LHCN-M2 (cell line): Measurements from ENCODE around the gene FRAT2. TPM values are rescaled to one million over a fixed set of nuclear protein-coding genes. Genes with fewer than 3 reads are reported as not detected.

Experiments used
- DNase-seq: peaks from one replicate; pipeline ENCODE4 v3.0.0-alpha.2; 2012; ENCODE audit warnings: low read depth
- polyA plus RNA-seq: library from polyadenylated mRNA; unstranded; fragments of >200 nt; gene quantifications from one replicate; pipeline ENCODE4 v1.2.1, GENCODE V29; 2012; ENCODE audit warnings: missing spikeins
- total RNA-seq: library from RNA; depleted of rRNA; stranded (reverse); fragments of >200 nt; gene quantifications from 2 replicates; pipeline ENCODE4 v1.2.3, GENCODE V29; 2014; rRNA removed

FRAT2 gene, protein sequence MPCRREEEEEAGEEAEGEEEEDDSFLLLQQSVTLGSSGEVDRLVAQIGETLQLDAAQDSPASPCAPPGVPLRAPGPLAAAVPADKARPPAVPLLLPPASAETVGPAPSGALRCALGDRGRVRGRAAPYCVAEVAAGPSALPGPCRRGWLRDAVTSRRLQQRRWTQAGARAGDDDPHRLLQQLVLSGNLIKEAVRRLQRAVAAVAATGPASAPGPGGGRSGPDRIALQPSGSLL
- 4.8 and 5.2 TPM in 2 replicates for total RNA-seq
- polyA plus RNA-seq: 1.1 TPM

DNA sequence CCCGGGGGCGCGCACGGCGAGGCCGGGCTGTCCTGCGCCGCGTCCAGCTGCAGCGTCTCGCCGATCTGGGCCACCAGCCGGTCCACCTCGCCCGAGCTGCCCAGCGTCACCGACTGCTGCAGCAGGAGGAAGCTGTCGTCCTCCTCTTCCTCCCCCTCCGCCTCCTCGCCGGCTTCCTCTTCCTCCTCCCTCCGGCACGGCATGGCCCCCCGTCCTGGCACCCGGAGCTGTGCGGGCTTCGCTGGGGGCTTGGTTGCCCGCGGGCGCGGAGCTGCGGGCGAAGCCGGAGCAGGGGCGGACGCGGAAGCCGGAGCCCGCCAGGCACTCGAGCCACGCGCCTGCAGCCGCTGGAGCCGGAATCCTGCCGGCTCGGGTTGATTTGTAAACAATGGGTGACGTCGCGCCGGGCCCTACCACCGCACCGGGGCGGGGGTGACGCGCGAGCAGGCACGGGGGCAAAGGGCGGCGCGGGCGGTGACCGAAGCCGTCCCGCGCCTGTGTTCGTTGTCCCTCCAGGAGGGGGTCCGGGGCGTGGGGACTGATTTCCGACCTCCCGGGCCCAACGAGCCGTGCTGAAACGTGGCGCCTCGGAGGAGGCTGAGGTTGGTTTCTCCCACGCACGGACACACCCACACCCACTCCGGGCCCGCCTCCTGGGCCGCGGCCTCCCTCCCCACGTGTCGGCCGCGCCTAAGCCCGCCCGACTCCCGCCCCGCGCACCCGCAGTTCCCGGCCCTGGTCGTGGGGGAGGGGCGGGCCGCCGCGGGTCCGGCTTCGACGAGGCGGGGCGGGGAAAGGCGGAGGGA is at the start of gene FRAT2:
FRAT2 (minus strand) TSS at position 360 of the 806 bp plus-strand sequence; CDS start at position 203, 157 bp downstream.
- DNase-seq: peak; percentile 85

DNA sequence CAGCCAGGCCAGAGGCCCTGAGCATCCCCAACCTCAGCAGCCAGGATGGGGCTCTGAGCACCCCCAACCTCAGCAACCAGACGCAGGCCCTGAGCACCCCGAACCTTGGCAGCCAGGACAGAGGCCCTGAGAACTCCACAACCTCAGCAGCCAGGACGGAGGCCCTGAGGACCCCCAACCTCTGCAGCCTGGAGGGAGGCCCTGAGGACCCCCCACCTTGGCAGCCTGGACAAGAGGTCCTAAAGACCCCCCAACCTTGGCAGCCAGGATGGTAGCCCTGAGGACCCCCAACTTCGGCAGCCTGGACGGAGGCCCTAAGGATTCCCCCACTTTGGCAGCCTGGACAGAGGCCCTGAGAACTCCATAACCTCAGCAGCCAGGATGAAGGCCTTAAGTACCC is 49.6 kb upstream of the FRAT2 start:
- DNase-seq: no peak

GRCh38 chr10:97383159-97383558 is 48.6 kb upstream of the FRAT2 start:
- no peak for DNase-seq

DNA sequence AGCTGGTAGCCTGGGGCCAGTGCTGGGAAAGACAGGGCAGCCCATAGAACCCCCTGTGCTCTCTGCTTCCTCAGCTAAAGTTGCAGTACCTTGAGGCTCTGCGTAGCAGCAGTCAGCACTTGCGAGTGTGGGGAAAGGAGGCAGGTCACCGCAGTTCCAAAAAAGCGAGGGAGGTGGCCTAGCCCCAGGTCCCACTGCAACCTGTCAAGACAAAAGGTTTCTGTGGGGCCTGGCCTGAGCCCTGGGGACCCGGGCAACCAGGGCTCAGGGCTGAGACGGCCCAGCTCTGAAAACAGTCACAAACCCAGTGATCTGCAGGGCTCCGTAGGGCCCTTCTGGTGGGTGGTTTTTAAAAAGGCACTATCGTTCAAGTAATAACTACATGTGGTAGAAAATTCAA is 47.1 kb upstream of the FRAT2 start:
- DNase-seq: no peak

DNA sequence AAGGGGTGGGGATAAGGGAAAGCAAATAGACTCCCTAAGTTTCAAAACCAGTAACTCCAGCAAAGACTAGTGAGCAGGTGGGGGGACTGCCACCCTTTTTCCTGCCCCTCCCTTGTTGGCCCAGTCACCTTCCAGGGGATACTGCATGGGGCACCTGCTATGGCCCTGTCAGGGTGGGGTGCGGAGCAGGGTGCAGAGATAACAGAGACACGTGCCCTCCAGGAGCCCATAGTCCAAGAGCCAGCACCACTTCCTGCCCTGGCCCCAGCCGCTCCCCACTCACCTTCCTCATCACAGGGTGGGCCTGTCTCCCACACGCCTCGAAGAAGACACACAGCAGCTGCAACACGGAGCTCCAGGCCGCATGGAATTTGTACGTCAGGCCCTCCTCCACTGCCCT is 46.0 kb upstream of the FRAT2 start:
- no peak for DNase-seq

- no peak for DNase-seq
Measured at GRCh38 chr10:97378933-97379921, 44.7 kb upstream of the FRAT2 start.

- no peak for DNase-seq
Measured at GRCh38 chr10:97376413-97376812, 41.9 kb upstream of the FRAT2 start.

DNA sequence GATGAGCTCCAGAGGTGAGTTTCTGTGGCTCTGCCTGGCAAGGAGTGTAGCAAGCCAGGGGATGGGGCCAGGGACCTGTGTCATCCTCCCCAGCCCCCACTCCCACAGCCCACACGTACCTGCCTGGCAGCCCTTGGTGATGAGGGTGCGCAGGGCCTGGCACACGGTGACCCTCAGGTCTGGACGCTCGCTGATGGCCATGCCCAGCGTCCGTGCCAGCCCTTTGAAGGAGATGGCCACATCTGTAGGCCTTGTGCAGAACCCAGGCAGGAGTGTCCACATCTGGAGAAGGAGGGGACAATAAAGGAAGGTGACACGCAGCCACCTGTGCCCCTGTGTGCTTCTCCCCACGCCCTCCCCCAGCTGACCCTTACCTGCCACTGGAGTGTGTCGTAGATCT is 38.9 kb upstream of the FRAT2 start:
- no peak for DNase-seq

DNA sequence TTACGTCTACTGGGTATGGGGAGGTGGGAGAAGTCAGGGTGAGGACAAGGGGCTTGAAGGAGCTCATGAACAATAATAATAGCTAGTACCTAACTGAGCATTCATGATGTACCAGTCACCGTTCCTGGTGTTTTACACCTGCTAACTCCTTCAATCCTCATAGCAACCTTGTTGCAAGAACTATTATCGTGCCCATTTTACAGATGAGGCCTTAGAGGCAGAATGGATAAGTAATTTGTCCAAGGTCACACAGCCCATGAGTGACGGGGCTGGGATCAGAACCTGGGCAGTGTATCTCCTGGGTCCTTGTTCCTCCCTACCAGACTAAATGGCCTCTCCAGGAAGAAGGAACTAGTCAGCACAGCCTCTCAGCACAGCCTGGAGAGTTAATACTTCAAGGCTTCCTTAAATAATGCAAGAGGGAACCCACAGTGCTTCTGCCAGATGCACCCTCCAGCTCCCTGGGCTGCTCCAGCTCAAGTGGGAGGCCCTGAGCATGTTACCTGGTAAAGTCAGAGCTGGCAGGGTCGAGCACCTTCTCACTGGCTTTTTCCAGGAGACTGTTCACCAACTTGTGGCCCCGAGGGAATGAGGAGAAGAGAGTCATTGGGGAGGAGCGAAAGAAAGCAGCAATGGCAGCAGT is 37.8 kb upstream of the FRAT2 start:
- no peak for DNase-seq

DNA sequence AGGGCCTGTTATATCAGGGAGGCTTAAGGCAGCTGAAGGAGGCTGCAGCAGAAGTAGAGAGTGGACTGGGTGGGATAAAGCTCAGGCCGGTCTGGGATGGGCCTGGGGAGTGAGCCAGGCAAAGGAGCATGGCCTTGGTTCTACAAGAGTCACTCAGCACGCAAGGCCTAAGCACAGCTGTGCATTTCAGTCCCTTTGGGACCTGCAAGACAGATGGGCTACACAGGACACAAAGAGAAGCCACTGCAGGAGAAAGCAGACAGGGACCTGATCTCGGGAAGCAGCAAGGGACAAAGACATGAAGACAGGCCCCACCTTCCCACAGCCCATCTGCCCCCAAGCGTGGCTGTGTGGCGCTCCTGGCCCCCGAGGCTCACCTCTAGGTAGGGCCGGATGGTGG is 37.2 kb upstream of the FRAT2 start:
- DNase-seq: no peak

- no peak for DNase-seq
Measured at GRCh38 chr10:97367126-97367649, 32.7 kb upstream of the FRAT2 start.

GRCh38 chr10:97366572-97366971 is 32.0 kb upstream of the FRAT2 start:
- no peak for DNase-seq

- no peak for DNase-seq
Measured at GRCh38 chr10:97365761-97366351, 31.3 kb upstream of the FRAT2 start.

- no peak for DNase-seq
Measured at GRCh38 chr10:97363071-97363470, 28.5 kb upstream of the FRAT2 start.

- DNase-seq: no peak
Measured at GRCh38 chr10:97362310-97363033, 27.9 kb upstream of the FRAT2 start.

DNA sequence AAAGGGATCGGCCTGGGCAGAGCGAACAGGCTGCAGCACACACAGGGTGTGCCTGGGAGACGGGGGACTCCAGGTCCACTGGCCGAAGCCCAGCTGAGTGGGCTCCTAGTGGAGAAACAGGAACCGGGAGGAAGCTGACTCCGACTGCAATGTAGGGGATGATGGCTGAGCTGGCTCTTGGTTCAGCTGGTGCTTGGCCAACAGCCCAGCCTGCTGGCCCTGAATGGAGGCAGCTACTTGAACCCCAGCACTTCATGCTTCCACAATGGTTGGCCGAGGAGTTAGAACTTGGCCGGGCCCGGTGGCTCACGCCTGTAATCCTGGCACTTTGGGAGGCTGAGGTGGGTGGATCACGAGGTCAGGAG is 27.0 kb upstream of the FRAT2 start:
- no peak for DNase-seq

DNA sequence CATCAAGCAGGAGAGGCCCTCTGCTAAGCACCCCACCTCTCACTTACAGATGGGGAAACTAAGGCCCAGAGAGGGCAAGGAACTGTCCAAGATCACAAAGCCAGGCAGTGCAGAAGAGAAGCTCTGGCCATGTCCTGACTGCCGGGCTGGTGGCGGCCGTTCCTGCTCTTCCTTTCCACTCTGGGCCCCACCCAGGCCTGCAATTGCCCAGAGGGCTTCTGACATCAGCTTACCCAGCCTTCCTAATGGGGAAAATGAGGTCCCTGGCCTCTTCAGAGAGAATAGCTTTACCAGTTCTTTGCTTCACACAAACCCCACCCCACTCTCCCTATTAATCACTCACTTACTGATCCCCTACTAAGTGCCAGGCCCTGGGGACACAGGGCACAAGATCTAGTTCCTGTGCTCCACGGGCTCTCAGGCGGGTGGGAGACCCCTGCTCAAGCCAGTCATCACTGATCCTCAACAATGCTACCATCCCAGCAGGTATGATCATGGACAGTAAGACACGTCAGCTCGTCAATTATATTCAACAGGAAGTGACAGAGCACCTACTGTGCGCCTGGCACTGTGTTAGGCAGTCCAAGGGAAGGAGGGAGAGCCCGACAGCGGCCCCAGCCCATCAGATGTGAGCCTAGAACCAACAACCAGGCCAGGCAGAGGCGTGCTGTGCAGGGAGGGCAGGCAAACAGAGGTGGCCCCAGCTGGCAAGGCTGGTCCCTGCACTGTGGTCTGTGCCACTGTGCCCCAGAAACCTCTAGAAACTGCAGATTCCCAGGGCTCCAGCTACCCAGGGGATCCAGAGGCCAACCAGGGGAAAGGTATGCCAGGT is 26.4 kb upstream of the FRAT2 start:
- DNase-seq: no peak

GRCh38 chr10:97358781-97359180 is 24.3 kb upstream of the FRAT2 start:
- DNase-seq: no peak

DNA sequence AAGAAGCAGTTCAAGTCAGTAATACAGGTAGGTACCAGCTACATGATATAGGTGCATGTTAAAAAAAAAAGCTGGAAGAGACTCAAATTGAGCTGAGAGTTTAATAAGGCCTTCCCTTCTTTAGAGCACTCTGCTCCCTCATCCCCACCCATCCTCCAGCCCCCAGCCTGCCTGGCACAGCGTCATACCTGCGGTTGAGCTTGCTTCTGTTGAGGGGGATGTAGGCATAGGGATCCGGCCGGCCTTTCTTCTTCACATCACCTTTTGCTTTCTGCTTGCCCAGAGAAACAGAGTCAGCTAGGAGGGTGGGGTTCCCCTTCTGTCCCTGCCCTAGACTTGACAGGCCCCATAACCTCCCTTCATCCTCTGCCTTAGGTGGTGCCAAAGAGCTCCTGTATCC is 23.8 kb upstream of the FRAT2 start:
- no peak for DNase-seq
